WERI-Rb-1 (cell line): ENCODE data around the gene SLC9A7.
"Not testable (repeated sequence)": the region's sequence is repeated elsewhere in the genome, so short reads cannot be mapped to it uniquely, and the experiment has no call there.

Experiments
- DNase-seq: peaks from one replicate; pipeline ENCODE4 v3.0.0-alpha.2; 2020
- H3K27ac ChIP-seq: fragments of 250-450 bp; sonication (Bioruptor Pico); 2 replicates; pipeline ENCODE4 v1.5.1; 2020; ENCODE audit warnings: mild to moderate bottlenecking, moderate library complexity
- H3K27me3 ChIP-seq: fragments of 250-450 bp; sonication (Bioruptor Pico); 2 replicates; pipeline ENCODE4 v1.5.1; 2021; ENCODE audit warnings: mild to moderate bottlenecking, low read depth, moderate library complexity; ENCODE audit not compliant: insufficient read depth, severe bottlenecking
- H3K36me3 ChIP-seq: fragments of 250-450 bp; sonication (Bioruptor Pico); 2 replicates; pipeline ENCODE4 v1.5.1; 2020; ENCODE audit warnings: mild to moderate bottlenecking, moderate library complexity
- H3K4me3 ChIP-seq: 2 replicates; pipeline ENCODE4 v1.5.1; 2011; ENCODE audit warnings: low read depth, mild to moderate bottlenecking, control low read depth, low read length
- H3K9me3 ChIP-seq: fragments of 250-450 bp; sonication (Bioruptor Pico); 2 replicates; pipeline ENCODE4 v1.5.1; 2021; ENCODE audit warnings: mild to moderate bottlenecking, moderate library complexity; ENCODE audit not compliant: severe bottlenecking
- CTCF ChIP-seq: IDR thresholded peaks from 2 replicates; pipeline ENCODE4 v1.5.1; 2011; ENCODE audit warnings: low read depth, mild to moderate bottlenecking, control low read depth, inconsistent platforms, low read length

SLC9A7 gene

GRCh38 chrX:46733226-46733625 lies 25.7 kb downstream of the SLC9A7 start:
- H3K4me3 ChIP-seq, result no peak overlapping the region
- H3K9me3 ChIP-seq, result no peaks in the 10 kb centered on the region
- no peaks in the 10 kb centered on the region for H3K27me3 ChIP-seq
- no peak for DNase-seq
- no peak overlapping the region for H3K27ac ChIP-seq
- no peak for TF ChIP-seq CTCF
- no peaks in the 10 kb centered on the region for H3K36me3 ChIP-seq

- H3K9me3 ChIP-seq, result no peaks in the 10 kb centered on the region
- TF ChIP-seq CTCF, result no peak
- H3K4me3 ChIP-seq, result no peak overlapping the region
- H3K36me3 ChIP-seq, result no peaks in the 10 kb centered on the region
- H3K27ac ChIP-seq, result no peak overlapping the region
- DNase-seq, result no peak
- H3K27me3 ChIP-seq, result no peaks in the 10 kb centered on the region
These were observed 28.2 kb downstream of the SLC9A7 start for GRCh38 chrX:46730765-46731164.

- Histone ChIP-seq H3K4me3 (no peak overlapping the region), H3K27me3 (no peaks in the 10 kb centered on the region), H3K27ac (no peak overlapping the region), H3K9me3 (no peaks in the 10 kb centered on the region), H3K36me3 (no peaks in the 10 kb centered on the region)
- DNase-seq, result no peak
- no peak for TF ChIP-seq CTCF
These were observed 31.5 kb downstream of the SLC9A7 start for GRCh38 chrX:46727441-46727840.

- H3K27me3 ChIP-seq, H3K27ac ChIP-seq, DNase-seq, H3K4me3 ChIP-seq, H3K36me3 ChIP-seq, H3K9me3 ChIP-seq: not testable (repeated sequence)
These were observed 35.4 kb downstream of the SLC9A7 start for GRCh38 chrX:46723569-46723927.

GRCh38 chrX:46722742-46723568 lies 36.0 kb downstream of the SLC9A7 start:
- H3K27ac ChIP-seq, result no peak overlapping the region
- H3K4me3 ChIP-seq, result no peak overlapping the region
- DNase-seq, result no peak
- TF ChIP-seq CTCF, result no peak
- no peaks in the 10 kb centered on the region for H3K27me3 ChIP-seq
- H3K9me3 ChIP-seq, result no peaks in the 10 kb centered on the region
- H3K36me3 ChIP-seq, result no peaks in the 10 kb centered on the region

- Histone ChIP-seq H3K4me3 (no peak overlapping the region), H3K9me3 (no peaks in the 10 kb centered on the region)
These were observed 42.1 kb downstream of the SLC9A7 start for GRCh38 chrX:46716796-46717195.

More at GRCh38 chrX:46716796-46717195, 42.1 kb downstream of the SLC9A7 start:
- Histone ChIP-seq H3K27ac (no peak overlapping the region), H3K36me3 (no peaks in the 10 kb centered on the region), H3K27me3 (peaks cover 3% of the 10 kb centered on the region)
- no peak for DNase-seq
- no peak for TF ChIP-seq CTCF
